MM.1S (cell line): ENCODE data around the gene SLC12A3.

Source experiments
- DNase-seq: peaks from one replicate; pipeline ENCODE4 v3.0.0-alpha.2; 2015
- H2AFZ ChIP-seq: fragments of 300-600 bp; sonication (generic); 2 replicates; pipeline ENCODE4 v1.6.0; 2016; ENCODE audit warnings: antibody characterized with exemption, low read length
- H3F3A ChIP-seq: fragments of 300-600 bp; sonication (generic); 2 replicates; pipeline ENCODE4 v1.6.1; 2016; ENCODE audit warnings: mild to moderate bottlenecking, antibody characterized with exemption, low read length, moderate library complexity, mixed read lengths; ENCODE audit not compliant: insufficient read depth
- H3K27ac ChIP-seq: fragments of 300-600 bp; sonication (generic); 2 replicates; pipeline ENCODE4 v1.5.1; 2016; ENCODE audit warnings: mild to moderate bottlenecking, low read length
- H3K27me3 ChIP-seq: fragments of 300-600 bp; sonication (generic); replicated peaks from 2 replicates; pipeline ENCODE4 v1.6.0; 2016; ENCODE audit warnings: low read length; ENCODE audit not compliant: insufficient read depth
- H3K36me3 ChIP-seq: fragments of 300-600 bp; sonication (generic); replicated peaks from 2 replicates; pipeline ENCODE4 v1.6.1; 2016; ENCODE audit warnings: mild to moderate bottlenecking, low read length, mixed read lengths; ENCODE audit not compliant: insufficient read depth
- H3K4me1 ChIP-seq: fragments of 300-600 bp; sonication (generic); 2 replicates; pipeline ENCODE4 v1.6.1; 2016; ENCODE audit warnings: low read length, mixed read lengths
- H3K4me2 ChIP-seq: fragments of 300-600 bp; sonication (generic); 2 replicates; pipeline ENCODE4 v1.6.0; 2016; ENCODE audit warnings: low read depth, low read length
- H3K4me3 ChIP-seq: fragments of 300-600 bp; sonication (generic); 2 replicates; pipeline ENCODE4 v1.5.1; 2016; ENCODE audit warnings: low read length, mixed read lengths
- H3K79me2 ChIP-seq: fragments of 300-600 bp; sonication (generic); 2 replicates; pipeline ENCODE4 v1.6.1; 2016; ENCODE audit warnings: mixed run types, low read length, mixed read lengths
- H3K9ac ChIP-seq: fragments of 300-600 bp; sonication (generic); 2 replicates; pipeline ENCODE4 v1.6.1; 2016; ENCODE audit warnings: low read length, mixed read lengths
- H3K9me2 ChIP-seq: fragments of 300-600 bp; sonication (generic); replicated peaks from 2 replicates; pipeline ENCODE4 v1.6.1; 2016; ENCODE audit warnings: mild to moderate bottlenecking, low read length, mixed read lengths; ENCODE audit not compliant: insufficient read depth
- H3K9me3 ChIP-seq: fragments of 300-600 bp; sonication (generic); replicated peaks from 2 replicates; pipeline ENCODE4 v1.6.1; 2016; ENCODE audit warnings: mild to moderate bottlenecking, low read length, mixed read lengths; ENCODE audit not compliant: insufficient read depth
- H4K20me1 ChIP-seq: fragments of 300-600 bp; sonication (generic); 2 replicates; pipeline ENCODE4 v1.6.1; 2016; ENCODE audit warnings: mild to moderate bottlenecking, low read length, moderate library complexity, mixed read lengths; ENCODE audit not compliant: insufficient read depth
- EZH2 ChIP-seq: fragments of 300-600 bp; sonication (generic); optimal IDR thresholded peaks from 2 replicates; pipeline ENCODE3; 2017; ENCODE audit warnings: low read depth, mild to moderate bottlenecking, antibody characterized with exemption, low read length, mixed read lengths
- TF ChIP-seq, protein P1 (sequence below): fragments of 300-600 bp; sonication (generic); IDR thresholded peaks from 2 replicates; pipeline ENCODE4 v1.5.1; 2016; ENCODE audit warnings: antibody characterized with exemption, low read length, mixed read lengths

SLC12A3 gene

DNA sequence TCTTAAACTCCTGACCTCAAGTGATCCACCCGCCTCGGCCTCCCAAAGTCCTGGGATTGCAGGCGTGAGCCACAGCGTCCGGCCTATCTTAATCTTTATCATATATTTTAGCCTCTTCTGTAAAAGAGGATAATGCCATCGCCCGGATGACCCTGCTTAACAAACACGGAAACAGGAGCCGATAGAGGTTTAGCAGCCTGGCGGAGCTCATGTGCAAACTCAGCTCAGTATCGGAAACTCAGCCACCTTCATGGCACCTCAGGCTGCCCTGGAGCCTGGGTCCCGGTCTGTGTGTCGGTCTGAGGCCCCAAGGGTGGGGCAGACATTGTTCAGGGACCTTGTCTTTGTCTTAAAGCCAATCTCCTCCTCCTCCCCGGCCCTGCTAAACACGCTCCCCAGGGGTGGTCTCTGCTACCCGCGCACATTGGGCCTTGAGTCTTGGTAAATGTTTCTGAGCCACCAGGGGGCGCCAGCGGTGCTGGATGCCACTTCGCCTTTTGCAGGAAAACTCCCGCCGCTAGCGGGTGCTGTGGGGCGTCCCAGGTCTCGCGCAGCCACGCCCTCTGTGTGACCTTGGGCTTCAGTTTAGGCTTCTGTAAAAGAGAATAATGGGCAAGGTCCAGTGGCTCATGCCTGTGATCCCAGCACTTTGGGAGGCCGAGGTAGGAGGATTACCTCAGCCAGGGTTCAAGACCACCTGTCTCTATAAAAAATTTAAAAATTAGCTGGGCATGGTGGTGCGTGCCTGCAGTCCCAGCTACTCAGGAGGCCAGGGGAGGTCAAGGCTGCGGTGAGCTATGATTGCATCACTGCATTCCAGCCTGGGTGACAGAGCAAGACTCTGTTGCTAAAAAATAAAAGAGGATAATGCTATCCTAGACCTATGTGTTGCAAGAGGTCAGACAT is 99.5 kb downstream of the SLC12A3 start:
- H3K9me2 ChIP-seq: no peaks in the 10 kb centered on the region
- H3F3A ChIP-seq: no peaks in the 10 kb centered on the region
- H3K4me2 ChIP-seq: peak overlapping the region; percentile 25; the same call in 1 of the 2 replicates
- H3K36me3 ChIP-seq: no peaks in the 10 kb centered on the region
- H4K20me1 ChIP-seq: no peaks in the 10 kb centered on the region
- H3K9me3 ChIP-seq: no peaks in the 10 kb centered on the region
- H3K4me1 ChIP-seq: no peaks in the 10 kb centered on the region
- H3K9ac ChIP-seq: peak overlapping the region; percentile 13; the same call in 1 of the 2 replicates
- TF ChIP-seq, protein P1, sequence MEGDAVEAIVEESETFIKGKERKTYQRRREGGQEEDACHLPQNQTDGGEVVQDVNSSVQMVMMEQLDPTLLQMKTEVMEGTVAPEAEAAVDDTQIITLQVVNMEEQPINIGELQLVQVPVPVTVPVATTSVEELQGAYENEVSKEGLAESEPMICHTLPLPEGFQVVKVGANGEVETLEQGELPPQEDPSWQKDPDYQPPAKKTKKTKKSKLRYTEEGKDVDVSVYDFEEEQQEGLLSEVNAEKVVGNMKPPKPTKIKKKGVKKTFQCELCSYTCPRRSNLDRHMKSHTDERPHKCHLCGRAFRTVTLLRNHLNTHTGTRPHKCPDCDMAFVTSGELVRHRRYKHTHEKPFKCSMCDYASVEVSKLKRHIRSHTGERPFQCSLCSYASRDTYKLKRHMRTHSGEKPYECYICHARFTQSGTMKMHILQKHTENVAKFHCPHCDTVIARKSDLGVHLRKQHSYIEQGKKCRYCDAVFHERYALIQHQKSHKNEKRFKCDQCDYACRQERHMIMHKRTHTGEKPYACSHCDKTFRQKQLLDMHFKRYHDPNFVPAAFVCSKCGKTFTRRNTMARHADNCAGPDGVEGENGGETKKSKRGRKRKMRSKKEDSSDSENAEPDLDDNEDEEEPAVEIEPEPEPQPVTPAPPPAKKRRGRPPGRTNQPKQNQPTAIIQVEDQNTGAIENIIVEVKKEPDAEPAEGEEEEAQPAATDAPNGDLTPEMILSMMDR: peak; percentile 100
- TF ChIP-seq EZH2: no peak
- peak; percentile 90 for DNase-seq
- no peaks in the 10 kb centered on the region for H3K79me2 ChIP-seq
- no peak overlapping the region for H3K27ac ChIP-seq
- H3K27me3 ChIP-seq: no peaks in the 10 kb centered on the region
- no peak overlapping the region for H3K4me3 ChIP-seq
- H2AFZ ChIP-seq: peak overlapping the region; percentile 57; the same call in 1 of the 2 replicates
